ENCODE data around the gene SAA2.
"Not testable (repeated sequence)": the region's sequence is repeated elsewhere in the genome, so short reads cannot be mapped to it uniquely, and the experiment has no call there.

SAA2 gene

GRCh38 chr11:18248561-18248960, at the start of gene SAA2:
Gene SAA2, minus strand, starts transcription at chr11:18248668. Its CDS starts 657 bp downstream, at chr11:18248011.
- no peak for DNase-seq

- no peak for DNase-seq
These were observed 46.8 kb upstream of the SAA2 start for GRCh38 chr11:18295316-18295715.

GRCh38 chr11:18294862-18295261, 46.4 kb upstream of the SAA2 start:
- DNase-seq: no peak

GRCh38 chr11:18288911-18289310, 40.4 kb upstream of the SAA2 start:
- no peak for DNase-seq

GRCh38 chr11:18285841-18286240, 37.4 kb upstream of the SAA2 start:
- DNase-seq: no peak

GRCh38 chr11:18282626-18283025, 34.2 kb upstream of the SAA2 start:
- DNase-seq: no peak

- no peak for DNase-seq
These were observed 32.1 kb upstream of the SAA2 start for GRCh38 chr11:18280438-18281045.

- no peak for DNase-seq
These were observed 29.2 kb upstream of the SAA2 start for GRCh38 chr11:18277565-18278271.

GRCh38 chr11:18271206-18271605, 22.7 kb upstream of the SAA2 start:
- no peak for DNase-seq

GRCh38 chr11:18270102-18270501, 21.6 kb upstream of the SAA2 start:
- no peak for DNase-seq

GRCh38 chr11:18269252-18269651, 20.8 kb upstream of the SAA2 start:
- not testable (repeated sequence) for DNase-seq

- DNase-seq: not testable (repeated sequence)
These were observed 19.1 kb upstream of the SAA2 start for GRCh38 chr11:18267335-18268133.

GRCh38 chr11:18265949-18266348, 17.5 kb upstream of the SAA2 start, which contains the start of gene SAA1:
Gene SAA1, plus strand, starts transcription at chr11:18266264. Its CDS starts 624 bp downstream, at chr11:18266888.
- DNase-seq: no peak

- no peak for DNase-seq
These were observed 16.4 kb upstream of the SAA2 start for GRCh38 chr11:18264677-18265555.

- no peak for DNase-seq
These were observed 15.6 kb upstream of the SAA2 start for GRCh38 chr11:18264035-18264434.

- DNase-seq: not testable (repeated sequence)
These were observed 14.3 kb upstream of the SAA2 start for GRCh38 chr11:18262681-18263350.

GRCh38 chr11:18261721-18262120, 13.3 kb upstream of the SAA2 start:
- no peak for DNase-seq

GRCh38 chr11:18259259-18259658, 10.8 kb upstream of the SAA2 start:
- no peak for DNase-seq

GRCh38 chr11:18254781-18255361, 6.4 kb upstream of the SAA2 start:
- no peak for DNase-seq

GRCh38 chr11:18253778-18254338, 5.4 kb upstream of the SAA2 start:
- DNase-seq: no peak

GRCh38 chr11:18253233-18253632, 4.8 kb upstream of the SAA2 start:
- no peak for DNase-seq

All from SHP77 treated with DMSO at 0.1 percent for 48 hours (cell line).